GM19025 (cell line): ENCODE results near the gene NF2.

Experiments
- ATAC-seq: cut with Tn5 transposase; IDR thresholded peaks from one replicate; pipeline ENCODE4 v1.9.1; 2021; ENCODE audit warnings: mild to moderate bottlenecking, low read depth, moderate library complexity; ENCODE audit not compliant: unreplicated experiment

The NF2 gene

DNA sequence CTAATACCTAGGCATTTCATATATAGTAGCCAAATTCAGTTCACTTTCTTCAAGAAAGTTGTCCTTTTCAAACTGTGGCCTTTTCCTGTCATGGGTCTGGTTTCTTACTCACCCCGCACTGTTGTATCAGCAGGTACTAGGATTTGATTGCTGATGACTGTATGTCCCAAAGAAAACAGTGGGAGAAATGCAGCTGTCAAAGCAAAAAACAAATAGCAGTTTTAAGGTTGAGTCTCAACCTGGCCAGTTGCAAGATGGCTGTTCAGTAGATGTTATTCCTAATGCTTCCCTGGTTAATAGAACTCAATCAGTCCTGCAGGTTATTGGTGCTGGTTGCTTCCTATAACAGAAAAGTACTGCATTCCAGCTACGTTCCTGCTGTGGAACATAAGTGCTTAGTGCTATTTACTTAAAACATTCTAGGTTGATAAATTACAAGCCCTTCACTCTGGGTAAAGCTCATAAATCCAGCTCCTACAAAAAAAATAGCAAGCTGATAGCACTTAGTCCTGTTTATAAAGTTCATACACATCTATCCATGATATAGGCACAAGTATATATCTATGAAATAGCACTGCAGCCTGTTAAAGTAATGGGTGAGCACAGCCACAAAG lies 26.6 kb downstream of the NF2 start:
- ATAC-seq = no peak

DNA sequence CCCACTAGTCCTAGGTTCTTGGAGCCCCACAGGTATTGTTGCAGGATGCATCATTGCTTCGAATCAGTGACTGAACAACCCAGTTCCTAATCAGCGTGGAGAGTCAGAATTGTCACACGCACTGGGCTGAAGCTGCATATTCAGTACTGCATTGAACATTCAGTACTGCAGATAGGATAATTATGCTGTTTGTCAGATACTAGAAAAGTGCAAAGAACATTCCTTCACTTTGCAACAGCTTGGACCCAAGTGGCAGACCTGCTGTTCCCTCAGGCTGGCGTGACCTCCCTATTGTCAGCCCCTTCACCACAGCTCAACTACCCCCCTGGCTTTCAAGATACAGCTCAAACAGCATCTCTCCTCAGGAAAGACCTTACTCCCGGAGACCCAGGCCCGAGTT lies 27.6 kb downstream of the NF2 start:
- no peak for ATAC-seq

DNA sequence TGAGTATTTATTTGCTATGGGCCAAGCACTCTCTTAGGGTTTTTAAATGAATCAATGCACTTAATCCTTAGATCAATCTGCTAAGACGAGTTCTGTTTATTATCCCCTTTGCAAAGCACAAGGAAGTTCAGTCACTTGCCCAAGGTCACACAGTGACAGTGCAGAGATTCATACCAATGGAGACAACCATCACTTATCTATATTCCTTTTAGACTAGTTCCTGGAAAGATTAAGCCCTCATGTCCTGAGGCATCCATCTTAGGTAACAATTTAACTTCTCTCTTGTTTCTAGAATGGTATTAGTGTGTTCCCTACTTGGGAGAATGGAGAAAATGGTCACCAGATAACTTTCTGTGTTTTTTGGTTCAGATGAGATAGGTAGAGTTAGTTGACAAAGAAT lies 28.3 kb downstream of the NF2 start:
- no peak for ATAC-seq

DNA sequence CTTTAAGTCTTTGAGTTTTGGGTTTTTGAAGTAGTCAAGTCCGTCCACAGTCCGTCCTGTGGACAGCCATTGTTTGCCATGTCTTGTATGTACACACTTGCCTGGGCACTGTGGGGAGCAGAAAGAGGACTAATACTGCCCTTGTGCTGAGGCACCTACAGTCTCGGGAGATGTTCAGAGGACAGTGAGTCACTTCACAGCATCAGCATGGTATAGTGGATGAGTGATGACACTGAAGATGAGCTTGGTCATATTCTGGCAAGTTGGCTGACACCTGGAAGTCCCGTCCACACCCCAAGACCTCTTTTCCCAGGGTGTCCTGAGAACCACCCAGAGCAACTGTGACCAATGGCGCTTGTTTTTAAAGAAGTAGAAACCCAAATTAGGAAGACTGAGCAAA lies 29.2 kb downstream of the NF2 start:
- ATAC-seq = no peak

DNA sequence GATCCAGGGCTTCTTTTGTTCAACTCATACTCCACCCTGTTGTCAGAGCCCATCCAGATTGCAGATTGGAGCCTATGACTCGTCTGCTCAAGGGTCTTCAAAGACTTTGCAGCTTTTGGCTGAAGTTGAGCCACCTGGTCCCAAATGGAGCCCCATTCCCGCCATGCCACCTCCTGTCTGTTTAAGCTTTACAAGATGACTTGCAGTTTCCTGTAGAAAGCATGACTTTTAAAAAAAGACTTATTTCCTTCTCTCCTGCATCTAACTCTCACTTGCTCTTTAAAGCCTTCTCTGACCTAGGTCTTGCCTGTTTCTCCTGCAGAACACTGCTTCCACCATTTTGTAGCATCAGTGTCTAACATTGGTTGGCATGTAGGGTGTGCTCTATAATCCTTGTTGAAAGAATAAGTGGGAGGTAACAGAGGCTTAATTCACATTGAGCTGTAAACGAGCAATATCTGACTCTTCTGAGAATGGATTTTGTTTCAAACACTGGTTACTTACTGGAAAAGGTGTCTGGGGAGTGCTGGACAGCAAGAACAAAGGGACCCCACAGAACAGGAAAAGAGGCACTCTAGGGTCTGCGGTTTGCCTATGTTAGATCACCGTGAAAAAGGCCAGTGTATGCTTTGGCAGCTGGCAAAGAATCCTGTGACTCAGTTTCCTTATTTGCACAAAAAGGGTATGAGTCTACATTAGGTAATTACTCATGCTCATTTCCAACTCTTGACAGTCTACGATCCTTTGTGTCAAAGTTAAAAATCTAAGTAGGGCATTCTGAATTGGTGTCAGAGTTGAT lies 30.3 kb downstream of the NF2 start:
- no peak for ATAC-seq

DNA sequence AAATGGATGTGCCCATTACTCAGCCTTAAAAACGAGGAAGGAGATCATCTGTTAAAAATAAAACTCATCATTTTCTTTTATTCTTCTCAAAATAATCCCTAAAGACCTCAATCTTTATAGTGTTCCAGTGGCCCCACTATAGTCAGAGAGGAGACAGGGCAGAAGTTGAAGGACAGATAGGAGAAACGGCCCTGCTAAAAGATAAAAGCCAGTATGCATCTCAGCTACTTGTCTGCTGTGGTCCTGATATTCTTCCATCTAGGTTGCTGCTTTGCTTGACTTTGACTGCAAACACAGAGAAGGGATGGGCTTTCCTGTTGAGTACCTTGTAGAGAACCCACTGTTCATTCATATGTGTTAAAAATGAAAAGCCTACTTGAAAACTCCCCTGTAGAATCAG lies 31.4 kb downstream of the NF2 start:
- no peak for ATAC-seq

DNA sequence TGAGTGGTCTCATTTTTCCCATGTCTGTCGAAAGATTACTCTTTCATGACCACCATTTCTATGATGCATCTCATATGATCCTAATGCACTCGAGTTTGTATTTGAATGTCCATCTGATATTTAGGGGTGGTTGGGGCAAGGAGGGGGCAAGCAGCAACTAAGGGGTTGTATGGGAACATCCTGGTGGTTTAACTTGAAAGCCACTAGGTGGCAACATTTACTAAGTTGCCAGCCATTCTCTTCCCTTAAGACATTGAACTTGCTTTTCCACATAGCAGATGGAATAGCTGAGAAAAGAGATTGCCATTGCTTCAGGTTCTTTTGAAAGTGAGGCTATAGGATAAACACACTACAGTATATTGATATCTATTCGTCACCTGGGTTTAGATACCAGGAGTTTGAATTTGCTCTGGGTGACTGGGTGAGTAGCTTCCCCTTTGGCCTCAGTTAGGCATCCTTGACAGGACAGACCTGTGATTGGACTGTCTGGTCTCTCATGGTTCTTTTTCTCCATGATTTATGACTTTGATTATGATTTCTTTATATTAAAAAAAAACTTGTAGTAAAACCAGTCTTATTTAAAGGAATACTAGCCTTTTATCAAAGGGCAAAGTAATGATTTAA lies 32.4 kb downstream of the NF2 start:
- no peak for ATAC-seq

DNA sequence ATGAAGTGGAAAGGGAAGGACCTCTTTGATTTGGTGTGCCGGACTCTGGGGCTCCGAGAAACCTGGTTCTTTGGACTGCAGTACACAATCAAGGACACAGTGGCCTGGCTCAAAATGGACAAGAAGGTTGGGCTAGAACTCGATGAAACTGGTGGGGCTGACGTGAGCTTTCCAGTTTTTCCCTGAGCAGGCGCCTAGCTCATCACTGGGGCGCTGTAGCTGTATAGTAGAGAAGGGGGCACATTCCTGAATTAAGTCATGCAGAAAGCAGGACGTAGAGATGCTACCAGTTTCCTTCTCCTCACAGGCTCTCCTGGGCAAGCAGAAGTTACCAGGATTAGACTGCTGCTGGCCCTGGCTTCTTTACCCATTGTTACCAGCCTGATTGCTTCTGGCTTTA lies 33.3 kb downstream of the NF2 start:
- no peak for ATAC-seq

DNA sequence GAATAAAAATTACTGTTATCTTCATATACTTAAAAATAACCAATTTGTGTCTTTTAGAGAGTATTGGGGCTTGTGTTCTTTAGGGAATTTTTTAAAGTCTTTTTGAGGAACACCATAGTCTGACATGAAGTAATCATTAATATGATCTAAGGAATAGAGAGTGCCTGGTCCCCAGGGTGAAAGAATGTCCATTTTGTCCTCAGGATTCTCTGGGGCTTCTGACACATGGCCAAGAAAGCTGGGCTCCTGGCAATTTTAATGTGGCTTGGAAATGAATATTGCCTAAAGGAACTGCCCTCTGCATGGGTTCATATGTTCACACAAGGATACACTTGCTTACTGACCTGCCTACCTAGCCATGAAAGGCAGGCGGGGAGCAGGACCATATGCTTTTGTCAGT lies 33.7 kb downstream of the NF2 start:
- no peak for ATAC-seq

DNA sequence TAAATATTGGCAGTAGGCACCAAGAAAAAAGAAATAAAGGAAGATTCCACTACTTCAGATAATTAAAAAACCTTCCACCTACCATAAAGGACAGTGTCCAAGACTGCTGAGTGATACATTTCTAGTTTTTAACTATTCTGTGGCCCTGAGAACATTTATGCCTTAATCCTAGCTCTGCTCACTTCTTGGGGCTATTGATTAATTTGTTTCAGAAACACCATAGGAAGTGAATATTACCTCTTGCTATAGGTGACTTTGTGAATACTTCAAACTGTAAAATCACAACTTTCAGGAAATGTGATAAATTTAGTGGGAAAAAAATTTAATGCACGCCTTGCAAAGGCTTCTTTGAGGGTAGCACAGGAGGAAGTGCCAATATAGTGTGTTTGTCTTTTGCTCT lies 35.2 kb downstream of the NF2 start:
- no peak for ATAC-seq

DNA sequence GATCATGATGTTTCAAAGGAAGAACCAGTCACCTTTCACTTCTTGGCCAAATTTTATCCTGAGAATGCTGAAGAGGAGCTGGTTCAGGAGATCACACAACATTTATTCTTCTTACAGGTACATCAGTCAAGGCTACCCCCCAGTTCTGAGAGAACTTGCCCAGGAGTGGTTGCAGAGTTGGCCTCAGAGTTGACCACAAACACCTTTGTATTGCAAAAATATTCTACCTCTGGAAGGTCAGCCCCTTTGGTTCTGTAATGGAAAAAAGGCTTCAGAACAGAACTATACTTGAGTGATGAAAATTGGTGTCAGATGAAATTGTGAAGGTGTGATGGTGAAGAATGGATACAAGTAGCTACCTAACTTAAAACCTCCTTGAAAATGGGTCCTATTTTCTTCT lies 35.7 kb downstream of the NF2 start:
- no peak for ATAC-seq

DNA sequence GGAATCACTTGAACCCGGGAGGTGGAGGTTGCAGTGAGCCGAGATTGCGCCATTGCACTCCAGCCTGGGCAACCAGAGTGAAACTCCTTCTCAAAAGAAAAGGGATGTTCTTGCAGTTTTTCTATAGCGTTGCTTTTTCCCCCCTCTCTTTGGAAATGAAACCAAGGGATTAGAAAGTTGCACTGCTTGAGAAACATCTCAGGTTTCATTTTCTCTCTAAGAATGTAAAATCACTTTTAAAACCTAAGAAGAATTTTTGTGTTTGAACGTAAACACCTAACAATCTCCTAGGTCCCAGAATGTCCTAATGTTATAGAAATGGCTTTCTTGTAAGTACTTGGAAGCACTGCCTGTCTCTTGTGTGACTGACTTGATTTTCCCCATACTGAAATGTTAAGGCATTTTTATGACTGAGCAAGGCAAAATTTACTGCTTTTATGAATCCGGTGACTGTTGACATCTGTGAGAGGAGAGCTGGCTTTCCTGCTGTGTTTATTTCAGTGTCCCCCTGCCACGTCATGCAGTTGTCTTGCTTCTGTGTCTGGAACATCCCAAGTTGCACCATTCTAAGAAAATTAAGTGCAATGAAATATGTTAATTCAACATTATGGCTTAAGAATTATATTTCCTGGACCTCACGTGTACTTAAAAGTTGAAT lies 37.7 kb downstream of the NF2 start:
- no peak for ATAC-seq

DNA sequence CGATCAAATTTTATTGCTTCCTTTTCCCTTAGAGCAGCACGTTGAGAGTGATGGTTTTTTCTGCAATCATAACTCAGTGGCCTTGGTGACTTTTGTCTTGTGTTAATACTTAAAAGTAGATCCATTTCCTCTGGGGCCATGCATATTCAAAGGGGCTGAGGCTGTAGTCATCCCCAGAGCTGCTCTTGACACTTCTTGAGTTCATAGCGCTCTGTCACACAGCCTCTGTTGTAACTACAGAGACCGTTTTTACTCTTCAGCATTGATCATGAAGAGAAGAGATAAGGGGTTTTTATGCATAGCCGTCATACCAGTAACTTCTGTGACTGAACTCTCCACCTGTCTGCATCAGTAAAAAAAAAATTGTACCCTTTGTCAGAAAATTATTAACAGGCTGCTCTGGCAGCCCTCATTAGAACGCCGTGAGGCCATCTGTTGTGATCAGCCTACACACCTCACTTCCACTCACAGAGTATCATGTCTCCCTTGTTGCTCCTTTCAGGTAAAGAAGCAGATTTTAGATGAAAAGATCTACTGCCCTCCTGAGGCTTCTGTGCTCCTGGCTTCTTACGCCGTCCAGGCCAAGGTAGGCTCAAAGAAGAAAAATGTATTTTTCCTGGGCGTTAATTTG lies 38.4 kb downstream of the NF2 start:
- no peak for ATAC-seq

DNA sequence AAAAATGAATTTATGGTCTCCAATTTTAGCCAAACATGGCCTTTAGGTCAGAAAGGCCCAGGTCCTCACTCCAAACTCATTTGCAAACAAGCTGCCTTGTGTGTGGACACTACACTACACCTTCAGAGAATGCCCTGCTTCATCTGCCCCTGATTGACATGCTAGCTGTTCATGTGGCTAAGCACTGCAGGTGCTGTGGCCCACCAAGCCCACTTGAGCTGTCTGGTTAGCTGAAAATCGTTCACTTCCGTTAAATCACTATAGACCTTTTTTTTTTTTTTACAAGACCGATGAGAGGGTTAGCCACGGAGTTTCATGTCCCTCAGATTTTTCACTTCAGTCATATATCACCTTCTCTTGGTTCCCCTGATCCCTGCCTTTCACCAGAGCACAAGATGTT lies 39.3 kb downstream of the NF2 start:
- no peak for ATAC-seq

DNA sequence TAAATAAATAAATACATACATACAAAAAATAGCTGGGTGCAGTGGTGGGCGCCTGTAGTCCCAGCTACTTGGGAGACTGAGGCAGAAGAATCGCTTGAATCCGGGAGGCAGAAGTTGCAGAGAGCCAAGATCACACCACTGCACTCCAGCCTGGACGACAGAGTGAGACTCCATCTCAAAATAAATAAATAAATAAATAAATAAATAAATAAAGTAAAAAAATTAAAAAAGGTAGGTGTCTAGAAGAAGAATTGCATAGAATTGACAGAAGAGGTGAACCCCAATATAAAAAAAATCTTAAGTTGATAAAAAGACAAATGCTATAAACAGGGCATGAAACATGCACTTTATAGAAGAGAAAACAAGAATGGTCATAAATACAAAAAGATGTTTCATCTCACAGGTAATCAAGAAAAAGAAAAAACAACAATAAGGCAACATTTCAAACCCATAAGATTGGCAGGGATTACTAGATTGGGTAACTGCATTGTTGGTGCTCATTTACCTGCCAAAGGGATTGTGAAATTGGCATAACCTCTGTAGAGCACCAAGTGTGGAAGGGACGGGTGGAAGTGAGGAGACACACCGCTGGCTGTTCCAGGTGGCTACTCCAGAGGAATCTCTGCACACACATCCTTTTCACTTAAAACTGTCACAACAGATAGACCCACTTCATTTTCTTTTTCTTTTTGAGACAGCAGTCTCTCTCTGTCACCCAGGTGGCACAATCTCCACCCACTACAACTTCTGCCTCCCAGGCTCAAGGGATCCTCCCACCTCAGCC lies 44.7 kb downstream of the NF2 start:
- no peak for ATAC-seq

DNA sequence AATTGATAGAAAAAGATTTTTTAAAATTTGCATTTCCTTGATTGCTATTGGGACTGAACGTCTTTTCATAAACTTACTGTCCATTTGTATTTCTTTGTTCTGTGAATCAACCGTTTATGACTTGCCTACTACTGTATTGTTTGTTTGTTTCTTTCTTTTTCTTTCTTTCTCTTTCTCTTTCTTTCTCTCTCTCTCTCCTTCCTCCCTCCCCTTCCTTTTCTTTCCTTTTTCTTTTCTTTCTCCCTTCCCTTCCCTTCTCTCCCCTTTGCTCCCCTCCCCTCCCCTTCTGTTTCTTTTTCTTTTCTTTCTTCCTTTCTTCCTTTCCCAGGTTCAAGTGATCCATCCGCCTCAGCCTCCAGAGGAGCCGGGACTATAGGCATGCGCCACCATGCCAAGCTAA lies 46.9 kb downstream of the NF2 start:
- ATAC-seq = no peak

DNA sequence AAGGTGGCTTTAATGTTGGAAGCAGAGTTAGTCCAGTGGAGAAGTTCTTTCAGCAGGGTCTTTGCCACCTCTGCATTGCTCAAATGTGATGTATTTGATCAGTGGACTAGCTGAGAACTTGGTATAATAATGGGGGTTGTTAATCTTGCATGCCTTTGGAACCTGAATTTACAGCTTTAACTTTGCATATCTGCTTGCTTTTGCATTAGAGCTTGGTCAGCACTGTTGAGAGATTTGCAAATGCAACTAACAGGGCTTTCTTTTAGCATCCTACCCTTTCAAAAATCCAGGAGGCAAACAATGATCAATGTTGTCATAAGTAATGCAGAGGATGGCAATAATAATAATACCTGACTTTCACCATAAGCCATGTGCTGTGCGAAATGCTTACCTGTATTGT lies 48.2 kb downstream of the NF2 start:
- no peak for ATAC-seq

DNA sequence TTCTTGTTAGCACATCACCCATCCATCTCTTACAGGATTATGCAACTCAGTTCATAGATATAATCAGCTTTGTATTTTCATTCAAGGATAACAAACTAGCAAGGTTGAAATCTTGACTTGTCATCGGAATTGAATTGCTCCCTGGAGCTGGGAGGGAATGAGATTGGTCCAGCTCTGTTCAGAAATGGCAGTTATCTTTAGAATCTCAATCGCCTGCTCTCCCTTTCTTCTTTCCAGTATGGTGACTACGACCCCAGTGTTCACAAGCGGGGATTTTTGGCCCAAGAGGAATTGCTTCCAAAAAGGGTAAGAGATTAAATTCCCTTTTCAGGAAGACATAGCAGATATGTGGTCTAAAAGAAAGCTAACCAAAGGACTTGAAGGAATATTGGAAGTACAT lies 51.0 kb downstream of the NF2 start:
- ATAC-seq = no peak

DNA sequence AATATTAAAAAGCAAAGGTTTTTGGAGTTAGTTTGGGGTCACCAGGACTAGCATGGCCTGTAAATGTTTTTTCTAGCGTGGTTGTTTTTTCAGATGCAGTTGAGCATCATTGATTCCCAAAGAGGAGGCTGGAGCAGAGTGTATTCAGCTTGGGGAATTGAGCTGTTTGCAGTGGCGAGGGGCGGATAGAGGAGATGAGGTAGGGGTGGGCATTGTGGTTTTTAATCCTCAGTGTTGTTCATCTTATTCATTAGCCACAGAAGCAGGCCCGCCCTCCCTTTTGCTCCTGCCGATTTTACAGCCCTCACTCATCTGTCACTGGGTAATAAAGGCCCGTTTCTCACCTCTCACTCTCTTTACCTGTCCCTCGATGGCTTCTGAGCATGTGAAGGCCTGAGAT lies 51.4 kb downstream of the NF2 start:
- ATAC-seq = no peak

DNA sequence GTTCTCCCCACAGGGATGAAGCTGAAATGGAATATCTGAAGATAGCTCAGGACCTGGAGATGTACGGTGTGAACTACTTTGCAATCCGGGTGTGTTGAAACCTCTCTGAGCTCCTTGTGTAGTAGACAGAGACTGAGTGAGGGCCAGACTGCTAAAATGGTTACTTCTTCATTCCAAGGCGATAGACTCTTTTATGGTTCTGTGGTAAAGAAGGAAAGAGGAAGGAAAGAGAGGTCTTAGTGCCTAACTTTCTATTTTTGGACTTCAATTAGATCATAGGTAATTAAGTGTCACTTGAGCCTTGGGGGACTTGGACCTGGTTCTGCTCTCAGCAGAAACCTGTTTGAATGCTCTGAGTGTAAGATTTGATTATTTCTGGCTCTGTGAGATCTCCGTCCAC lies 54.7 kb downstream of the NF2 start:
- no peak for ATAC-seq
